Measurements from ENCODE around the gene MOB3B.

MOB3B gene

DNA sequence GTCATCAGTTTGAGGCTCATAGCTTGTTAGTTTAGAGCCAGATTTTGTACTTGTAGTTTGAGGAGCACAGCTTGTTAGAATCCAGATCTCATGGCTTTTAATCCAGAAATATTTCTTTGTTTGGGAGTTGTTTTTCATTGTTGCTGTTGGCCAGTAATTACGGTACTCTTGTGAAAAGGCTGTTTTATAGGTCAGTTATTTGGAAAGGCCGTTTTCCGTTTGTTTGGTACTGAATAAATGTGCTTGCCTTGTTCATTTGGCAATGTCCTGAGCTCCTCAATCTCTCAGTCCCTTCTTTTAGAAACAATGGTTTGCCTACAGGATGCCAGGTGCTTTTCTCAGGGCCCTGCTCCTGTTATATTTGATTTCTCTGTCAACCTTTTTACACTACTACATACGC lies 4.5 kb upstream of the MOB3B start:
- Histone ChIP-seq H3K4me1 (ENCODE audit: control insufficient read depth, insufficient read depth, low read length) (peaks cover 1% of the 10 kb centered on the region; the same call in 1 of the 2 replicates), H3K27ac (ENCODE audit: low read length) (no peak overlapping the region), H3K9me3 (ENCODE audit: control insufficient read depth, insufficient read depth, low read length) (no peaks in the 10 kb centered on the region), H3K27me3 (ENCODE audit: control insufficient read depth, insufficient read depth, low read length) (no peaks in the 10 kb centered on the region), H3K36me3 (ENCODE audit: control insufficient read depth, insufficient read depth, low read length) (no peaks in the 10 kb centered on the region), H3K4me3 (ENCODE audit: low read length) (no peak overlapping the region)
- no CpG with 5 or more reads among the region's 4 CpGs for WGBS (ENCODE audit: insufficient coverage, insufficient read length)
- DNase-seq (ENCODE audit: low read depth, low spot score): no peak

DNA sequence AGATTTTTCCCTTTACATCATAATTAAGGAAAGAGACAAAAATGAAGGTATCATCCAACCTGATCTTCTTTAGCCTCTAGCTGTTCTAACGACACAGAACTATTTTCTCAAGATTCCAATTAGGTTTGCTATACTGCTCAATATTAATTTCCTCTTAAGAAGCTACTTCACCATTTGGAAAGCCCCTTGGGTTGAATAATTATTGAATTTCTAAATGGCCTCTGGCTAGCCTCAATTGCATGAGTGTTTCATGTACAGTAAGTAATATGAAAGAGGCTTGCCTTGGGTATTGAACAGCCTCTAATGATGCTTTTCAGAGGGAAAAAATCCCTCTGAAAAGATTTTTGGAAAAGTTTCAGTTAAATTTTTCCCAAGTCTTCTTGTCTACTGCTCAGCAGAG lies 3.7 kb upstream of the MOB3B start:
- WGBS (ENCODE audit: insufficient coverage, insufficient read length): no CpG with 5 or more reads among the region's 1 CpG
- Histone ChIP-seq H3K27me3 (ENCODE audit: control insufficient read depth, insufficient read depth, low read length) (no peaks in the 10 kb centered on the region), H3K4me1 (ENCODE audit: control insufficient read depth, insufficient read depth, low read length) (peaks cover 1% of the 10 kb centered on the region; the same call in 1 of the 2 replicates), H3K9me3 (ENCODE audit: control insufficient read depth, insufficient read depth, low read length) (no peaks in the 10 kb centered on the region), H3K4me3 (ENCODE audit: low read length) (no peak overlapping the region), H3K36me3 (ENCODE audit: control insufficient read depth, insufficient read depth, low read length) (no peaks in the 10 kb centered on the region), H3K27ac (ENCODE audit: low read length) (no peak overlapping the region)
- DNase-seq (ENCODE audit: low read depth, low spot score): no peak

DNA sequence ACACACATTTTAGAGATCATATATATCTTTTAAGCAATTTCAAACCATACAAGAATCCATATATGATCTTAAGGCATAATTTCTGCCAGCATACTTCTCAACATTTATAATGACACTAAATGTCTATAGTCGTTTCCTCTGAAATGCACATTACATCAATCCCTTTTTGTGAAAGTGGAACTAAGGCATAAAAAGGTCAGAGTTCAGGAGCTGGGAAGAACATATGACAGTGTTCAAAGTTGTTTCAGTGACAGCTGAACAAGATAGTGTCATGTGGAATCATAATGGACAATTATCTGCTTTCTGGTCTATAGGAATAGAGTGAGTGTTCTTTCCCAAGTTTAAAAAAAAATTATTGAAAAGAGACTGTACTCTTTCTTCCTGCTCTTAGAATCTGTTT lies 2.4 kb upstream of the MOB3B start:
- Histone ChIP-seq H3K36me3 (ENCODE audit: control insufficient read depth, insufficient read depth, low read length) (no peaks in the 10 kb centered on the region), H3K27ac (ENCODE audit: low read length) (no peak overlapping the region), H3K9me3 (ENCODE audit: control insufficient read depth, insufficient read depth, low read length) (no peaks in the 10 kb centered on the region), H3K4me3 (ENCODE audit: low read length) (no peak overlapping the region), H3K27me3 (ENCODE audit: control insufficient read depth, insufficient read depth, low read length) (no peaks in the 10 kb centered on the region), H3K4me1 (ENCODE audit: control insufficient read depth, insufficient read depth, low read length) (peaks cover 1% of the 10 kb centered on the region; the same call in 1 of the 2 replicates)
- no peak for DNase-seq (ENCODE audit: low read depth, low spot score)
- WGBS (ENCODE audit: insufficient coverage, insufficient read length): no CpG with 5 or more reads among the region's 1 CpG

DNA sequence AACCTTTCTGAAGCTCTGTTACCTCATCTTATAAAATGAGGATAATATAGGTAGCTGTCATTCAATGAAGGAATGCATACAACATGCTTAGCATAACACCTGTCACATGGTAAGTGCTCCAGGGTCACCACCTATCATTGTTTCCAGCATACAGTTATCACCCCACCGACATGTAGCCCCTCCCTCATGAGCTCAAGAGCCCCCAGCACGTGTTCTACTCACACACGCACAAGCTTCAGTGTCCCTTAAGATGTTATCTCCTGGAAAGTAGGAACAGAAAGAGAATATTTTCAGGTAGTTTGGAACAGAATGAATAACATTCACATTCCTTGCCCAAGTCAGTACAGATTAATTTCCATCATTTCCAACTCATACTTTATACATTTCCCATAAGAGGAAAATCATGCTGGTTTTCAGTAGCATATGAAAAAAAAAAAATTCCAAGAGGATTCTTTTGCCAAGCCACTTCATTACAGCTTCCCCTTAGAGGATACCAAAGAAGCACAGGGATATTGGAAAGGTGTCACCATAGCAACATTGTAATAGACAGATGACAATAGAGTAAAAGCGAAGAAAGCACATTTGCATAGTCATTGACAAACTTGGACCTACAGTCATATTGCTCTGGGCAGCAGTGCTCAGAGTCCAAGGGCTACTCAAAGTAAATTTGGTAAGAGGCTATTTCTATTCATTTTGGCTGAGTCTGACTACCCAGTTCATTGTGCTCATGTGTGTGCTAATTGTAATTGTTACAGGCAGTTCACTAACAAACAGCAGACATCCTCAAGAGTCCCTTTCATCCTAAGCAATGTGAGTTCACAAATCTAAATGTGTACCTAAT lies 1.5 kb upstream of the MOB3B start:
- no peak for DNase-seq (ENCODE audit: low read depth, low spot score)
- Histone ChIP-seq H3K4me1 (ENCODE audit: control insufficient read depth, insufficient read depth, low read length) (peaks cover 1% of the 10 kb centered on the region; the same call in 1 of the 2 replicates), H3K36me3 (ENCODE audit: control insufficient read depth, insufficient read depth, low read length) (no peaks in the 10 kb centered on the region), H3K4me3 (ENCODE audit: low read length) (no peak overlapping the region), H3K27me3 (ENCODE audit: control insufficient read depth, insufficient read depth, low read length) (no peaks in the 10 kb centered on the region), H3K27ac (ENCODE audit: low read length) (no peak overlapping the region), H3K9me3 (ENCODE audit: control insufficient read depth, insufficient read depth, low read length) (no peaks in the 10 kb centered on the region)
- WGBS (ENCODE audit: insufficient coverage, insufficient read length): no CpG with 5 or more reads among the region's 4 CpGs

DNA sequence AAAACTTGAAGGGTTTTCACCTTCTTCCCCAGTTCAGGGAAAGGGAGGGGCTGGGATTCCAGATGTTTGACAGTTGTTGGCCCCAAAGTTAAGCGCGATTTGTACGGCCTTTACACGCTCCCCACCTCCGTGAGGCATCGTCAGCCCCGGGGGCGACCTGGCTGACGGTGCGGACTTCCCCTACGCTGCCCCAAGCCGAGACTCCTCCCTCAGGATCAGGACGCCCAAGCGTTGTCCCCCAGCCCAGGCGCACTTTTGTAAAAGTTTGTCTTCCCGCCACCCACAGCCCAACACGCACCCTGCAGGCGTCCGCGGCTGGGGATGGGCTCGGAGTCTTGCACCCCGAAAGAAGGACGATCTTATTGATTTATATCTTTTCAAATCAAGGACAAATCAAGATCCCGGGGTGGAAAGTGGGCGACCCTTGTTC lies 713 bp downstream of the MOB3B start:
- Histone ChIP-seq H3K9me3 (ENCODE audit: control insufficient read depth, insufficient read depth, low read length) (no peaks in the 10 kb centered on the region), H3K27ac (ENCODE audit: low read length) (no peak overlapping the region), H3K4me1 (ENCODE audit: control insufficient read depth, insufficient read depth, low read length) (peaks cover 1% of the 10 kb centered on the region; the same call in 1 of the 2 replicates), H3K27me3 (ENCODE audit: control insufficient read depth, insufficient read depth, low read length) (no peaks in the 10 kb centered on the region), H3K4me3 (ENCODE audit: low read length) (peak overlapping the region; percentile 86; the same call in 1 of the 2 replicates), H3K36me3 (ENCODE audit: control insufficient read depth, insufficient read depth, low read length) (no peaks in the 10 kb centered on the region)
- DNase-seq (ENCODE audit: low read depth, low spot score): no peak
- no CpG with 5 or more reads among the region's 25 CpGs for whole genome bisulfite sequencing (ENCODE audit: insufficient coverage, insufficient read length)

DNA sequence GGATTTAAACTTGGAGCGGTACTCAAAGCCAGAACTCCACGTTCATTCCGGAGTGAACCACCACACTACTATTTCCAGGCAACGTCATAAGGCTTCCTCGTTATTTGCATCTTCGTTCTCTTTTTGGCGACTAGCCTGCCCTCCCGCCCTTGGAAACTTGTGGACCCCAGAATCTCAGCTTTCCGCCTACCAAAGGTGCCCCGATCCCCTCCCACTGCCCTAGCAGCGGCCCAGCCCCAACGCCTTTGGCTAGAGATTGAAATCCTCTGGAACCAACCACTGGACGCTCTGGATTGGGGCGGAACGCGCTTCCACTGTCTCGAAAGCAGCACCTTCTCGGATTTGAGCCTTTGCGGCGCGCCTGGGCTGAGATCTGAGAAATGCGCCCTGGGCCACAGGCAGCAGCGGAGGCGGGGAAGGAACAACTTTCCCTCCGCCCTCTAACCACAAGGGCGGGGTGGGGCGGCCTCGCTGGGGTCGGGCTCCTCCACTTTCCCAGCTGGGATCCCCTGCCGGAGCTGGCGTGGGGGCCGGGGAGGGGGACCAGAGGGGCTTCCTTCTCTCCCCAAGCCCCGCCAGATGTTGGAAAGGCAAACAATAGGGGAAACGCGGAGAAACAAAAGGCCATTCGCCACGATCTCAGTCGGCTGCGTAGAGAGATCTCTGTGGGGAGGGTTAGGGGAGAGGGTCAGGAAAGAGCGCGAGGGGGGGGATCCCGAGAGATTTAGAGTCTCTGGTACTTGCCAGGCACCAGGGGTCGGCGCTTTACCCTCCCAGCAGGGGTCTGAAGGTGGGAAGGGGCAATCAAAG lies 1.3 kb downstream of the MOB3B start:
- H3K4me1 ChIP-seq (ENCODE audit: control insufficient read depth, insufficient read depth, low read length): peaks cover 1% of the 10 kb centered on the region; the same call in 1 of the 2 replicates
- no peaks in the 10 kb centered on the region for H3K36me3 ChIP-seq (ENCODE audit: control insufficient read depth, insufficient read depth, low read length)
- peak overlapping the region; percentile 86; the same call in 1 of the 2 replicates for H3K4me3 ChIP-seq (ENCODE audit: low read length)
- no peaks in the 10 kb centered on the region for H3K27me3 ChIP-seq (ENCODE audit: control insufficient read depth, insufficient read depth, low read length)
- no CpG with 5 or more reads among the region's 44 CpGs for WGBS (ENCODE audit: insufficient coverage, insufficient read length)
- H3K27ac ChIP-seq (ENCODE audit: low read length): no peak overlapping the region
- no peaks in the 10 kb centered on the region for H3K9me3 ChIP-seq (ENCODE audit: control insufficient read depth, insufficient read depth, low read length)
- DNase-seq (ENCODE audit: low read depth, low spot score): no peak

DNA sequence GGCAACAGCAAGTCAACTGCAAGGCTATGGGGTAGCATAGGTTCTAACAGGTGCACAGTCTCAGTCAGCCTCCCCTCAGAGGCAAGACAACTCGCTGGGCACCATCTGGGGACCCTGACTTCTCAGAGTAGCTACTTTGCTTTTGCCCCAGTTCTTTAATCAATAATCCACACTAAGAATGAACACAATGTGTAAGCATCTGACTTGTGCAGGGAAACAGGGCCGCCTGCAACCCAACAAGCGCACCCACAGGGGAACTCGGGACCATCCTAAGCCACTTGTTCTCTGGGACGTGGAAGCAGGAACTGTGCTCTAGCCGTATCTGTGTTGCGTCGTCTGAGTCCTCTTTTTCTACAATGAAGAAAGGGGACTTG lies 1.9 kb downstream of the MOB3B start:
- H3K36me3 ChIP-seq (ENCODE audit: control insufficient read depth, insufficient read depth, low read length): no peaks in the 10 kb centered on the region
- no peak for DNase-seq (ENCODE audit: low read depth, low spot score)
- H3K9me3 ChIP-seq (ENCODE audit: control insufficient read depth, insufficient read depth, low read length): no peaks in the 10 kb centered on the region
- H3K27me3 ChIP-seq (ENCODE audit: control insufficient read depth, insufficient read depth, low read length): no peaks in the 10 kb centered on the region
- no peak overlapping the region for H3K27ac ChIP-seq (ENCODE audit: low read length)
- WGBS (ENCODE audit: insufficient coverage, insufficient read length): no CpG with 5 or more reads among the region's 8 CpGs
- peak overlapping the region; percentile 86; the same call in 1 of the 2 replicates for H3K4me3 ChIP-seq (ENCODE audit: low read length)
- peaks cover 1% of the 10 kb centered on the region; the same call in 1 of the 2 replicates for H3K4me1 ChIP-seq (ENCODE audit: control insufficient read depth, insufficient read depth, low read length)

DNA sequence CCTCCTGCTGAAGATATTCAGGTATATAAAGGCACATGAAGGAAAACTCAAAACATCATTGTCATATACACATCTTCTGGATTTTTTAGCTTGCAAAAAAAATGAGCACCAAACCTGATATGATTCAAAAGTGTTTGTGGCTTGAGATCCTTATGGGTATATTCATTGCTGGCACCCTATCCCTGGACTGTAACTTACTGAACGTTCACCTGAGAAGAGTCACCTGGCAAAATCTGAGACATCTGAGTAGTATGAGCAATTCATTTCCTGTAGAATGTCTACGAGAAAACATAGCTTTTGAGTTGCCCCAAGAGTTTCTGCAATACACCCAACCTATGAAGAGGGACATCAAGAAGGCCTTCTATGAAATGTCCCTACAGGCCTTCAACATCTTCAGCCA lies 5.4 kb downstream of the MOB3B start, which contains the start of gene IFNK:
Gene IFNK, plus strand, starts transcription at position 55 of the 400 bp plus-strand sequence. Its CDS starts 47 bp downstream, at position 102.
- no peaks in the 10 kb centered on the region for H3K36me3 ChIP-seq (ENCODE audit: control insufficient read depth, insufficient read depth, low read length)
- H3K27me3 ChIP-seq (ENCODE audit: control insufficient read depth, insufficient read depth, low read length): no peaks in the 10 kb centered on the region
- no peak within 1 kb of the TSS for H3K27ac ChIP-seq (ENCODE audit: low read length)
- H3K4me1 ChIP-seq (ENCODE audit: control insufficient read depth, insufficient read depth, low read length): no peaks in the 10 kb centered on the region
- no peak for DNase-seq (ENCODE audit: low read depth, low spot score)
- H3K4me3 ChIP-seq (ENCODE audit: low read length): no peak within 1 kb of the TSS
- H3K9me3 ChIP-seq (ENCODE audit: control insufficient read depth, insufficient read depth, low read length): no peaks in the 10 kb centered on the region
- whole genome bisulfite sequencing (ENCODE audit: insufficient coverage, insufficient read length): no CpG with 5 or more reads among the region's 2 CpGs

DNA sequence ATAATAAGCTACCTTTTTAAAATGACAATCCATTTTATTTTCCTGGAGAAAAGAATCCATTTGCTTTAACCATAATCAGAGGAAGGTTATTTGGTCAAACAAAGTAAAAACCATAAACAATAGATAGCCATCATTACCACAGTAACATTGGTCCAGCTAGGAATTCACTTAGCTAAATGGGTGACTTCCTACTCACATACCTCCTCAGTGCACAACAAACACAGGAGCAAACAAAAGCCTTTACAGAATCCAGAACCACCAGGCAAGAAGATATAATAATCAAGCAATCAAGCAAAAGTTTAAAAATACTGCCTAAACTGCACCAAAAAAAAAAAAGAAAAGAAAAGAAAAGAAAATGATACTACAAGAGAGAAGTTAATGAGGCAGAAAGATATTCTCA lies 6.5 kb downstream of the MOB3B start:
- H3K9me3 ChIP-seq (ENCODE audit: control insufficient read depth, insufficient read depth, low read length): no peaks in the 10 kb centered on the region
- H3K4me3 ChIP-seq (ENCODE audit: low read length): no peak overlapping the region
- no peak overlapping the region for H3K27ac ChIP-seq (ENCODE audit: low read length)
- no peaks in the 10 kb centered on the region for H3K27me3 ChIP-seq (ENCODE audit: control insufficient read depth, insufficient read depth, low read length)
- H3K4me1 ChIP-seq (ENCODE audit: control insufficient read depth, insufficient read depth, low read length): no peaks in the 10 kb centered on the region
- no peaks in the 10 kb centered on the region for H3K36me3 ChIP-seq (ENCODE audit: control insufficient read depth, insufficient read depth, low read length)
- DNase-seq (ENCODE audit: low read depth, low spot score): no peak

DNA sequence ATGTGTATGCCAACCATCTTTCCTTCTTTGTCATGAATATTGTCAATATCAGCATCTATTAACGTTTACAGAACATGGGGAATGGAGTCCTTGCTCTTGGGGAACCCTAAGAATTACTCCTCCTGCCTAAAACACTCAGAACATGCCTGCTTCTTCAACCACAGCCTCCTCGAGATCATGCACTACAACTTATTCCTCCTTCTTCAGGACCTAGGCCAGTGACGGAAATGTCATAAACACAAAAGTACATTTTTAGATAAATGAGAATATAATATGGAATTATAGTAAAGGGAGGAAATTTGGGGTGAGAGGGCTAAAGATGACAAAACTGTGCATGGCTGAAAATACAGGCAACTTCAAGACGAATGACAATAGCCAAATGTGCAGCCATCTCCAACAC lies 8.6 kb downstream of the MOB3B start:
- Histone ChIP-seq H3K36me3 (ENCODE audit: control insufficient read depth, insufficient read depth, low read length) (no peaks in the 10 kb centered on the region), H3K27ac (ENCODE audit: low read length) (no peak overlapping the region), H3K4me1 (ENCODE audit: control insufficient read depth, insufficient read depth, low read length) (no peaks in the 10 kb centered on the region), H3K27me3 (ENCODE audit: control insufficient read depth, insufficient read depth, low read length) (no peaks in the 10 kb centered on the region), H3K9me3 (ENCODE audit: control insufficient read depth, insufficient read depth, low read length) (no peaks in the 10 kb centered on the region), H3K4me3 (ENCODE audit: low read length) (no peak overlapping the region)
- no CpG with 5 or more reads among the region's 4 CpGs for WGBS (ENCODE audit: insufficient coverage, insufficient read length)
- DNase-seq (ENCODE audit: low read depth, low spot score): no peak

All from iPS DF 6.9 (cell line).